HCT116 (cell line): ENCODE data around the gene DMD. TPM values are rescaled to one million over a fixed set of nuclear protein-coding genes. Genes with fewer than 3 reads are reported as not detected.

Source experiments
- ATAC-seq: fragments of 200-7000 bp; cut with Tn5 transposase; 2 replicates; pipeline ENCODE4 v1.9.1; 2020; ENCODE audit warnings: mild to moderate bottlenecking, moderate library complexity
- BruUV-seq: library from RNA; stranded (reverse); fragments of 400-500 nt; replicated peaks from 2 replicates; lab custom pipeline; 2021; lab: Mats Ljungman, UMichigan
- CTCF ChIA-PET: fragments of 300-600 bp; sonication (Branson Sonifier 250); formaldehyde crosslinking; loops from one replicate; lab custom pipeline; 2021; ENCODE audit warnings: antibody characterized with exemption; lab: Charles Lee
- POLR2A ChIA-PET: fragments of 300-600, 350-600 bp; sonication (Branson Sonifier 250); formaldehyde crosslinking; loops from one replicate; lab custom pipeline; 2021; ENCODE audit warnings: antibody characterized with exemption; lab: Charles Lee
- RAD21 ChIA-PET, 2 experiments: fragments of 300-600 bp; sonication (Branson Sonifier 250); formaldehyde crosslinking; loops; one replicate each; lab custom pipeline; 2023; ENCODE audit warnings: low total read pairs in 2 of 2; ENCODE audit not compliant: uncharacterized antibody in 2 of 2, unreplicated experiment in 2 of 2, low non-redundant PET in 1 of 2; lab: Charles Lee
- DNase-seq: peaks from one replicate; pipeline ENCODE4 v3.0.0-alpha.2; 2010; ENCODE audit warnings: low read depth, low spot score
- H2AFZ ChIP-seq: fragments of 200-600 bp; shearing (Covaris generic), sonication (generic); 2 replicates; pipeline ENCODE4 v1.6.1; 2017; ENCODE audit warnings: low read depth, mixed run types, mixed read lengths, antibody characterized with exemption, low read length; ENCODE audit not compliant: poor library complexity, severe bottlenecking
- H3K27ac ChIP-seq: 2 replicates; pipeline ENCODE4 v1.5.1; 2012; ENCODE audit warnings: low read depth, low read length
- H3K27me3 ChIP-seq: fragments of 200-600 bp; sonication (generic); 2 replicates; pipeline ENCODE4 v1.6.1; 2016; ENCODE audit warnings: mixed run types, low read length, mixed read lengths; ENCODE audit not compliant: insufficient read depth
- H3K36me3 ChIP-seq, 2 experiments: fragments of 200-500 bp in 1 of 2; fragments of 200-600 bp in 1 of 2; sonication (Bioruptor generic) in 1 of 2; sonication (generic) in 1 of 2; 2 replicates each; pipeline versions ENCODE4 v1.5.1 to v1.6.1; 2014 to 2016; ENCODE audit warnings: low read length in 2 of 2, inconsistent platforms in 1 of 2, mixed read lengths in 1 of 2, mixed run types in 1 of 2; ENCODE audit not compliant: insufficient read depth in 2 of 2, control insufficient read depth in 1 of 2
- H3K4me1 ChIP-seq, 2 experiments: fragments of 200-600 bp in 1 of 2; sonication (generic) in 1 of 2; 2 replicates each; pipeline versions ENCODE4 v1.5.1 to v1.6.1; 2012 to 2017; ENCODE audit warnings: low read length in 2 of 2, inconsistent platforms in 1 of 2, mild to moderate bottlenecking in 1 of 2, mixed read lengths in 1 of 2, mixed run types in 1 of 2, moderate library complexity in 1 of 2; ENCODE audit not compliant: insufficient read depth in 2 of 2, control insufficient read depth in 1 of 2
- H3K4me2 ChIP-seq: fragments of 200-600 bp; sonication (generic); 2 replicates; pipeline ENCODE4 v1.6.1; 2017; ENCODE audit warnings: mixed run types, low read length, mixed read lengths
- H3K4me3 ChIP-seq, 2 experiments: fragments of 200-600 bp in 1 of 2; sonication (generic) in 1 of 2; replicated peaks in 1 of 2; 2 replicates each; pipeline ENCODE4 v1.5.1; 2011 to 2016; ENCODE audit warnings: low read length in 2 of 2, control low read depth in 1 of 2, low read depth in 1 of 2, mild to moderate bottlenecking in 1 of 2, mixed read lengths in 1 of 2, mixed run types in 1 of 2
- H3K79me2 ChIP-seq: fragments of 200-600 bp; sonication (generic); 2 replicates; pipeline ENCODE4 v1.6.1; 2017; ENCODE audit warnings: mild to moderate bottlenecking, mixed run types, low read length, moderate library complexity, mixed read lengths; ENCODE audit not compliant: insufficient read depth
- H3K9ac ChIP-seq: fragments of 200-600 bp; sonication (generic); 2 replicates; pipeline ENCODE4 v1.6.1; 2016; ENCODE audit warnings: low read length, mixed read lengths
- H3K9me2 ChIP-seq: fragments of 200-600 bp; sonication (generic), shearing (Covaris generic); 2 replicates; pipeline ENCODE4 v1.6.1; 2017; ENCODE audit warnings: mixed run types, mild to moderate bottlenecking, moderate library complexity; ENCODE audit not compliant: insufficient read depth
- H3K9me3 ChIP-seq, 2 experiments: fragments of 200-500 bp in 1 of 2; fragments of 200-600 bp in 1 of 2; sonication (Bioruptor generic) in 1 of 2; sonication (generic) in 1 of 2; 2 replicates each; pipeline ENCODE4 v1.6.1; 2014 to 2017; ENCODE audit warnings: low read length in 2 of 2, mixed read lengths in 2 of 2, inconsistent platforms in 1 of 2, low read depth in 1 of 2, mild to moderate bottlenecking in 1 of 2, mixed run types in 1 of 2, moderate library complexity in 1 of 2; ENCODE audit not compliant: control insufficient read depth in 1 of 2, insufficient read depth in 1 of 2
- H4K20me1 ChIP-seq: fragments of 200-600 bp; sonication (generic), shearing (Covaris generic); 2 replicates; pipeline ENCODE4 v1.6.1; 2017; ENCODE audit warnings: mixed run types, mild to moderate bottlenecking, moderate library complexity; ENCODE audit not compliant: insufficient read depth
- ATF3 ChIP-seq: IDR thresholded peaks from 2 replicates; pipeline ENCODE4 v1.6.1; 2012
- CEBPB ChIP-seq: IDR thresholded peaks from 2 replicates; pipeline ENCODE4 v1.6.1; 2012; ENCODE audit warnings: low read depth
- EZH2phosphoT487 ChIP-seq: fragments of 200-600 bp; IDR thresholded peaks from 2 replicates; pipeline ENCODE4 v1.6.1; 2018; ENCODE audit warnings: antibody characterized with exemption, borderline replicate concordance
- POLR2A ChIP-seq: IDR thresholded peaks from 2 replicates; pipeline ENCODE4 v1.7.0; 2011; ENCODE audit warnings: borderline replicate concordance; ENCODE audit not compliant: insufficient read depth, insufficient read length; ENCODE audit errors: extremely low read depth
- SRF ChIP-seq: IDR thresholded peaks from 2 replicates; pipeline ENCODE4 v1.6.1; 2012; ENCODE audit warnings: low read depth
- ZNF274 ChIP-seq: fragments of 200-500 bp; sonication (Bioruptor generic); IDR thresholded peaks from 2 replicates; pipeline ENCODE4 v1.6.1; 2014; ENCODE audit warnings: mild to moderate bottlenecking, low read depth, low read length, inconsistent platforms
- intact Hi-C: fragments of 100-400 bp; cut with micrococcal nuclease; formaldehyde crosslinking; loops from 2 replicates; pipeline ENCODE4 v1.10.0; 2022
- total RNA-seq: library from RNA; stranded (reverse); gene quantifications from one replicate; pipeline ENCODE4 v1.2.1, GENCODE V29; 2021; ENCODE audit not compliant: unreplicated experiment
- TF ChIP-seq, protein P1 (sequence below), 3 experiments: fragments of 200-600 bp in 1 of 3; sonication (generic) in 1 of 3; IDR thresholded peaks in 2 of 3; conservative IDR thresholded peaks in 1 of 3; 2 replicates each; pipeline ENCODE4 v1.5.1; 2012 to 2017; ENCODE audit warnings: low read depth in 2 of 3, low read length in 2 of 3, antibody characterized with exemption in 1 of 3, borderline replicate concordance in 1 of 3, control low read depth in 1 of 3, mild to moderate bottlenecking in 1 of 3, mixed read lengths in 1 of 3, mixed run types in 1 of 3, moderate library complexity in 1 of 3; ENCODE audit not compliant: insufficient read depth in 1 of 3
- TF ChIP-seq, protein P2 (sequence below): IDR thresholded peaks from 2 replicates; pipeline ENCODE4 v1.6.1; 2012; ENCODE audit warnings: low read depth

The DMD gene
- total RNA-seq, 1 experiment from 2014 or later: 0.05 TPM

DNA sequence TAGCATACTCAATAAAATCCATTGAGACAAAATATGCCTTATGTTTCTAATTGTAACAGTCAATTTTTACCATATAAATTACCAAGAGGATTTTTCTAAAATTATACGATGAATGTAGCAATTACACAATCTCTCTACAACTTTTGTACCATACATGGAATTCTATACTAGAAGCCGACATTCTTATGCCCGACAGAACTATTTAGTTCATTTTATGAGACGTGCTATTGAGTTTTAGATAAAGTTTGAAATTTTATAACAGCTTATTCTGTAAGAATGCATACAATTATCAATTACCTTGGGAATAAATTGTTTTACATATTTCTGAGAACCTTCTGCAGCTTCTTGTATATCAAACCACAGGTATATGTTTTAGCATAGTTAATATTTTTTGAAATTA, 431.2 kb downstream of the DMD start:
- Histone ChIP-seq H2AFZ (no peak overlapping the region), H3K79me2 (no peaks in the 10 kb centered on the region), H4K20me1 (no peaks in the 10 kb centered on the region), H3K9me3 (no peaks in the 10 kb centered on the region), H3K9ac (no peak overlapping the region), H3K4me1 (no peaks in the 10 kb centered on the region), H3K27me3 (no peaks in the 10 kb centered on the region), H3K9me2 (no peaks in the 10 kb centered on the region), H3K27ac (no peak overlapping the region), H3K4me2 (no peak overlapping the region), H3K4me3 (no peak overlapping the region), H3K36me3 (no peaks in the 10 kb centered on the region)
- ChIA-PET RAD21 (no interaction called here), POLR2A (no interaction called here), CTCF (no interaction called here)
- intact Hi-C loops: no loop called here
- TF ChIP-seq, protein P1, sequence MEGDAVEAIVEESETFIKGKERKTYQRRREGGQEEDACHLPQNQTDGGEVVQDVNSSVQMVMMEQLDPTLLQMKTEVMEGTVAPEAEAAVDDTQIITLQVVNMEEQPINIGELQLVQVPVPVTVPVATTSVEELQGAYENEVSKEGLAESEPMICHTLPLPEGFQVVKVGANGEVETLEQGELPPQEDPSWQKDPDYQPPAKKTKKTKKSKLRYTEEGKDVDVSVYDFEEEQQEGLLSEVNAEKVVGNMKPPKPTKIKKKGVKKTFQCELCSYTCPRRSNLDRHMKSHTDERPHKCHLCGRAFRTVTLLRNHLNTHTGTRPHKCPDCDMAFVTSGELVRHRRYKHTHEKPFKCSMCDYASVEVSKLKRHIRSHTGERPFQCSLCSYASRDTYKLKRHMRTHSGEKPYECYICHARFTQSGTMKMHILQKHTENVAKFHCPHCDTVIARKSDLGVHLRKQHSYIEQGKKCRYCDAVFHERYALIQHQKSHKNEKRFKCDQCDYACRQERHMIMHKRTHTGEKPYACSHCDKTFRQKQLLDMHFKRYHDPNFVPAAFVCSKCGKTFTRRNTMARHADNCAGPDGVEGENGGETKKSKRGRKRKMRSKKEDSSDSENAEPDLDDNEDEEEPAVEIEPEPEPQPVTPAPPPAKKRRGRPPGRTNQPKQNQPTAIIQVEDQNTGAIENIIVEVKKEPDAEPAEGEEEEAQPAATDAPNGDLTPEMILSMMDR (IDR thresholded peaks at IDR 0.05 in 2 of 3, conservative IDR thresholded peaks at IDR 0.05 in 1 of 3; ENCODE audit: borderline replicate concordance in 1 of 3, insufficient read depth in 1 of 3, low read depth in 2 of 3, low read length in 2 of 3): no peak
- TF ChIP-seq SRF (no peak), EZH2phosphoT487 (no peak), CEBPB (no peak), POLR2A (no peak), ATF3 (no peak), ZNF274 (no peak)
- TF ChIP-seq, protein P2, sequence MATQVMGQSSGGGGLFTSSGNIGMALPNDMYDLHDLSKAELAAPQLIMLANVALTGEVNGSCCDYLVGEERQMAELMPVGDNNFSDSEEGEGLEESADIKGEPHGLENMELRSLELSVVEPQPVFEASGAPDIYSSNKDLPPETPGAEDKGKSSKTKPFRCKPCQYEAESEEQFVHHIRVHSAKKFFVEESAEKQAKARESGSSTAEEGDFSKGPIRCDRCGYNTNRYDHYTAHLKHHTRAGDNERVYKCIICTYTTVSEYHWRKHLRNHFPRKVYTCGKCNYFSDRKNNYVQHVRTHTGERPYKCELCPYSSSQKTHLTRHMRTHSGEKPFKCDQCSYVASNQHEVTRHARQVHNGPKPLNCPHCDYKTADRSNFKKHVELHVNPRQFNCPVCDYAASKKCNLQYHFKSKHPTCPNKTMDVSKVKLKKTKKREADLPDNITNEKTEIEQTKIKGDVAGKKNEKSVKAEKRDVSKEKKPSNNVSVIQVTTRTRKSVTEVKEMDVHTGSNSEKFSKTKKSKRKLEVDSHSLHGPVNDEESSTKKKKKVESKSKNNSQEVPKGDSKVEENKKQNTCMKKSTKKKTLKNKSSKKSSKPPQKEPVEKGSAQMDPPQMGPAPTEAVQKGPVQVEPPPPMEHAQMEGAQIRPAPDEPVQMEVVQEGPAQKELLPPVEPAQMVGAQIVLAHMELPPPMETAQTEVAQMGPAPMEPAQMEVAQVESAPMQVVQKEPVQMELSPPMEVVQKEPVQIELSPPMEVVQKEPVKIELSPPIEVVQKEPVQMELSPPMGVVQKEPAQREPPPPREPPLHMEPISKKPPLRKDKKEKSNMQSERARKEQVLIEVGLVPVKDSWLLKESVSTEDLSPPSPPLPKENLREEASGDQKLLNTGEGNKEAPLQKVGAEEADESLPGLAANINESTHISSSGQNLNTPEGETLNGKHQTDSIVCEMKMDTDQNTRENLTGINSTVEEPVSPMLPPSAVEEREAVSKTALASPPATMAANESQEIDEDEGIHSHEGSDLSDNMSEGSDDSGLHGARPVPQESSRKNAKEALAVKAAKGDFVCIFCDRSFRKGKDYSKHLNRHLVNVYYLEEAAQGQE: no peak
- ATAC-seq (no peak), DNase-seq (no peak)
- BruUV-seq: no TSS peak
